Adrenal gland (tissue), 5 donors: ENCODE data around the gene CENPC.

Source experiments
- POLR2A ChIP-seq, 2 donors: fragments of 450-650 bp; IDR thresholded peaks; one replicate each; pipeline ENCODE4 v1.6.1; 2017; ENCODE audit warnings: antibody characterized with exemption in 2 of 2, mild to moderate bottlenecking in 2 of 2, moderate library complexity in 1 of 2
- TF ChIP-seq, protein P1 (sequence below), 6 experiments: fragments of 450-650 bp in 4 of 6; fragments of 200-600 bp in 2 of 6; sonication (generic) in 1 of 6; IDR thresholded peaks; 1 replicate in 5 of 6; 2 replicates in 1 of 6; pipeline versions ENCODE4 v1.5.1 to v1.8.0; 2016 to 2021; ENCODE audit warnings: antibody characterized with exemption in 6 of 6, mild to moderate bottlenecking in 2 of 6, moderate library complexity in 1 of 6
- donor health status: DM: no; HTN: no; CAD: no.

DNA sequence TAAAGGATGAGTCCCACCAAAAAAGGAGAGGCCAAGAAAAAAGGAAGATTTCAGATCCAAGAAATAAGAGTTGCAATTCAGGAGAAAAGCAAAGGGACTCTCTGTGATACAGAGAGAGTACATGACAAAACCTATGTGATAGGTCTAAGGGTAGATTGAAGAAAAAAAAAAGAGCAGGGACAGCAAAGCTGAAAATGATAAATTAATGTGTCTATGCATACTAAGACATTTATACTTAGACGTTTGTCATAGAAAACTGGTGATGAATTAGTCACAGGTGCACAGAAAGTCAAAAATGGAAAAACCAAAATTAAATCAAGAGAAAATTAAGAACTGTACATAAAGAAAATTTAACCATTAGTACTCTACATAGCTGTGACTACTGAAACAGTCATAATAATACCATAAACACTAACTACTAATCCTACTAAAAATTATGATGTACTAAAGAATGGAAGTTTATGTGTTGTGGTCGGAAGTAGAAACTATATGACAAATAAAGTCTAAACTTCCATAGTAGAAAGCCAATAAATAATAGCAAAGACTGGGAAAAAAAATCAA, 9.9 kb downstream of the CENPC start:
- TF ChIP-seq, protein P1, sequence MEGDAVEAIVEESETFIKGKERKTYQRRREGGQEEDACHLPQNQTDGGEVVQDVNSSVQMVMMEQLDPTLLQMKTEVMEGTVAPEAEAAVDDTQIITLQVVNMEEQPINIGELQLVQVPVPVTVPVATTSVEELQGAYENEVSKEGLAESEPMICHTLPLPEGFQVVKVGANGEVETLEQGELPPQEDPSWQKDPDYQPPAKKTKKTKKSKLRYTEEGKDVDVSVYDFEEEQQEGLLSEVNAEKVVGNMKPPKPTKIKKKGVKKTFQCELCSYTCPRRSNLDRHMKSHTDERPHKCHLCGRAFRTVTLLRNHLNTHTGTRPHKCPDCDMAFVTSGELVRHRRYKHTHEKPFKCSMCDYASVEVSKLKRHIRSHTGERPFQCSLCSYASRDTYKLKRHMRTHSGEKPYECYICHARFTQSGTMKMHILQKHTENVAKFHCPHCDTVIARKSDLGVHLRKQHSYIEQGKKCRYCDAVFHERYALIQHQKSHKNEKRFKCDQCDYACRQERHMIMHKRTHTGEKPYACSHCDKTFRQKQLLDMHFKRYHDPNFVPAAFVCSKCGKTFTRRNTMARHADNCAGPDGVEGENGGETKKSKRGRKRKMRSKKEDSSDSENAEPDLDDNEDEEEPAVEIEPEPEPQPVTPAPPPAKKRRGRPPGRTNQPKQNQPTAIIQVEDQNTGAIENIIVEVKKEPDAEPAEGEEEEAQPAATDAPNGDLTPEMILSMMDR (IDR thresholded peaks at IDR 0.05), result no peak
- no peak for TF ChIP-seq POLR2A (IDR thresholded peaks at IDR 0.05)
